AG04449 (cell line): Measurements from ENCODE around the gene RPUSD1.
"Not testable (repeated sequence)": the region's sequence is repeated elsewhere in the genome, so short reads cannot be mapped to it uniquely, and the experiment has no call there.

Experiments
- CTCF ChIA-PET: fragments of 350-600 bp; formaldehyde crosslinking; extraction: SDS; loops from one replicate; lab custom pipeline; 2021; ENCODE audit warnings: antibody characterized with exemption; lab: Yijun Ruan, JAX
- POLR2A ChIA-PET: fragments of 400-600, 350-600 bp; formaldehyde crosslinking; extraction: SDS; loops from one replicate; lab custom pipeline; 2020; ENCODE audit warnings: antibody characterized with exemption, inconsistent platforms; lab: Yijun Ruan, JAX
- DNase-seq: peaks from one replicate; pipeline ENCODE4 v3.0.0-alpha.2; 2010; ENCODE audit warnings: low read depth, low spot score
- H3K4me3 ChIP-seq: 2 replicates; pipeline ENCODE4 v1.5.1; 2011; ENCODE audit warnings: low read depth, mild to moderate bottlenecking, control low read depth, low read length
- TF ChIP-seq, protein P1 (sequence below): IDR thresholded peaks from one replicate; pipeline ENCODE4 v1.5.1; 2011; ENCODE audit warnings: mild to moderate bottlenecking, moderate library complexity, low read length, control low read depth, inconsistent platforms; ENCODE audit not compliant: insufficient read depth; ENCODE audit errors: missing control alignments

RPUSD1 gene

DNA sequence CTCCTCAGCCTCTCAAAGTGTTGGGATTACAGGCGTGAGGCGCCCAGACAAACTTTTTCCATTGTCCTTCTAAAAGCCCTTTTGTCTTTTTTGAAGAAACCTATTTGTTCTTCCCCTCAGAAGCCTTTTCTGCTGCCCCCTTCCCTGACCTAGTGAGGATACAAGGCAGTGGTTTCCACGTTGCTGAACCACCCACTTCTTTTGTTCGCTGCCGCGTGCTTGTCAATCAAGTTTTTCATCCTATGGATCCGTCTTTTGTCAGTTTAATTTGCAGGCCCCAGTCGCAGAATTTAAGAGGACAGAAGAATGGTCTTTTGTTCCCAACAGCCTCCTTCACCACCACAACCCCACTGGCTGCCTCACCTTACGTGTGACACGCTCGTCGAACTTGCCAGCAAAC is 32.6 kb upstream of the RPUSD1 start:
- POLR2A ChIA-PET: no interaction called here
- no peak overlapping the region for H3K4me3 ChIP-seq
- CTCF ChIA-PET: interaction anchor here (0.6 kb wide), 1 partner anchor 291 kb away, joined by 3 read pairs; no protein-coding TSS in a partner anchor
- DNase-seq: no peak
- TF ChIP-seq, protein P1, sequence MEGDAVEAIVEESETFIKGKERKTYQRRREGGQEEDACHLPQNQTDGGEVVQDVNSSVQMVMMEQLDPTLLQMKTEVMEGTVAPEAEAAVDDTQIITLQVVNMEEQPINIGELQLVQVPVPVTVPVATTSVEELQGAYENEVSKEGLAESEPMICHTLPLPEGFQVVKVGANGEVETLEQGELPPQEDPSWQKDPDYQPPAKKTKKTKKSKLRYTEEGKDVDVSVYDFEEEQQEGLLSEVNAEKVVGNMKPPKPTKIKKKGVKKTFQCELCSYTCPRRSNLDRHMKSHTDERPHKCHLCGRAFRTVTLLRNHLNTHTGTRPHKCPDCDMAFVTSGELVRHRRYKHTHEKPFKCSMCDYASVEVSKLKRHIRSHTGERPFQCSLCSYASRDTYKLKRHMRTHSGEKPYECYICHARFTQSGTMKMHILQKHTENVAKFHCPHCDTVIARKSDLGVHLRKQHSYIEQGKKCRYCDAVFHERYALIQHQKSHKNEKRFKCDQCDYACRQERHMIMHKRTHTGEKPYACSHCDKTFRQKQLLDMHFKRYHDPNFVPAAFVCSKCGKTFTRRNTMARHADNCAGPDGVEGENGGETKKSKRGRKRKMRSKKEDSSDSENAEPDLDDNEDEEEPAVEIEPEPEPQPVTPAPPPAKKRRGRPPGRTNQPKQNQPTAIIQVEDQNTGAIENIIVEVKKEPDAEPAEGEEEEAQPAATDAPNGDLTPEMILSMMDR: no peak

DNA sequence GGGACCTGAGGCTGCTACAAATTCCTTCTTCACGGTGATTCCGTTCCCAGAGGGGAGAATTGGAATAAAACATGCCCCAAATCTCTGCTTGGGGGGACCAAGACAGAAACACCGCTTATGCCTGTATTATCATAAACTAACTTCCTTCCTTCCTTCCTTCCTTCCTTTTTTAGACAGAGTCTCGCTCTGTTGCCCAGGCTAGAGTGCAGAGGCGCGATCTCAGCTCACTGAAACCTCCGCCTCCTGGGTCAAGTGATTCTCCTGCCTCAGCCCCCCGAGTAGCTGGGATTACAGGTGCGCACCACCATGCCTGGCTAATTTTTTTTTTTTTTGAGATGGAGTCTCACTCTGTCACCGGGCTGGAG is 31.8 kb upstream of the RPUSD1 start:
- H3K4me3 ChIP-seq, DNase-seq, POLR2A ChIA-PET: not testable (repeated sequence)
- CTCF ChIA-PET: interaction anchor here (0.6 kb wide), 1 partner anchor 292 kb away, joined by 3 read pairs; no protein-coding TSS in a partner anchor

DNA sequence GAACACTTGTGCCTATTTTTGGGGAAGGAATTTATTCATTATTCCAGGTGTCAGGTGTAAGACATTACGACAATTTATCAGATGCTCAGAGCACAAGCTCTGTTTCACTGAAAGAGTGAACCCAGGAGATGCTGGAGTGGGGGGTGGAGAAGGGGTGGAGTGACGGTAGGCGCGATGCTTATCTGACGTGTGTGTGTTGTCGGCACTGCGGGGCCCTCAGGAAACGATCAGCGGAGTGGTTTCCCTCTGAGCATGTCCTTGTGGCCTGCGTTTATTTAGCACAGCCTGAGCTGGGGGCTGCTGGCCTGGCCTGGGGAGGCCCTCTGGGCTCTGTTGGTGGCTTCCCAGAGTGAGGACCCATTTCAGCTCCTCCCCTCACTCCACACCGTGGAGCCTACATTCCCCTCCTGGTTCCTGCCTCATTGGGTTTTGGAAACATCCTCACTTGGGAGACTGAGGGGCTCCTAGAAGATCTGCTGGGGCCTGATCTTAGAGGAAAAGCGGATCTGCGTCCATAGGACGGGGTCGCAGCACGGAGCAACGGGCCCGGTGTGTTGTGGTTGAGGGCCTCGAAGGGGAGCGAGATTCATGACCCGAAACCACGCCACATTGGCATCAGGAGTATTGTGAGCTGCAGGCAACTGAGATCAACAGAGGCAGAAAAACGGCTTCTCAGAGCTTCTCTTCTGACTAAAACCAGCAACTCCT is 31.3 kb upstream of the RPUSD1 start:
- no peak overlapping the region for H3K4me3 ChIP-seq
- DNase-seq: no peak
- CTCF ChIA-PET: no interaction called here
- TF ChIP-seq, protein P1: no peak
- POLR2A ChIA-PET: no interaction called here

DNA sequence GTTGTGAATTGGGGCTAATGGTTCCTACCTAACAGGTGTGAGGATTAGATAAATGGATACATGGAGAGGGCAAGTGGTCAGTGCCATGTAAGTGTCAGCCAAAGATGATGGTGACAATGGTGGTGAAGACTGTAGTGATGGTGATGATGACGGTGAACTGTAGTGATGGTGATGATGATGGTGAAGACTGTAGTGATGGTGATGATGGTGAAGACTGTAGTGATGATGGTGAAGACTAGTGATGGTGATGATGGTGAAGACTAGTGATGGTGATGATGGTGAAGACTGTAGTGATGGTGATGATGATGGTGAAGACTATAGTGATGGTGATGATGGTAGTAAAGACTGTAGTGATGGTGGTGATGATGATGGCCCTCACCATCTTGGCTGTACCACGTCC is 30.4 kb upstream of the RPUSD1 start:
- ChIA-PET POLR2A (no interaction called here), CTCF (no interaction called here)
- DNase-seq: no peak
- H3K4me3 ChIP-seq: no peak overlapping the region
- TF ChIP-seq, protein P1: no peak

DNA sequence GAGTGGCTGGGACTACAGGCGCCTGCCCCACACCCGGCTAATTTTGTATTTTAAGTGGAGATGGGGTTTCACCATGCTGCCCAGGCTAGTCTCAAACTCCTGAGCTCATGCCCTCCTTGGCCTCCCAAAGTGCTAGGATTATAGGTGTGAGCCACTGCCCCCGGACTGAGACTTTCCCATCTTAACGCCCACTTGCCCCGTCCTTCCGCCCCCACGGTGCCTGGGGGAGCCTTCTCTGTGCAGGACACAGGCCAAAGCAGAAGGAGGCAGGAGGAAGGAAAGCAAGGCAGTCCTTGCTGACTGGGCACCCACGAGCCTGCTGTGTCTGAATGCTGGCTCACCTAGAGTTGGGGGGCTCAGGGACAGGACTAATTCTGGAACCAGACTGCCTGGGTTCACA is 30.0 kb upstream of the RPUSD1 start:
- H3K4me3 ChIP-seq: no peak overlapping the region
- DNase-seq: no peak
- ChIA-PET POLR2A (no interaction called here), CTCF (no interaction called here)
- TF ChIP-seq, protein P1: no peak

DNA sequence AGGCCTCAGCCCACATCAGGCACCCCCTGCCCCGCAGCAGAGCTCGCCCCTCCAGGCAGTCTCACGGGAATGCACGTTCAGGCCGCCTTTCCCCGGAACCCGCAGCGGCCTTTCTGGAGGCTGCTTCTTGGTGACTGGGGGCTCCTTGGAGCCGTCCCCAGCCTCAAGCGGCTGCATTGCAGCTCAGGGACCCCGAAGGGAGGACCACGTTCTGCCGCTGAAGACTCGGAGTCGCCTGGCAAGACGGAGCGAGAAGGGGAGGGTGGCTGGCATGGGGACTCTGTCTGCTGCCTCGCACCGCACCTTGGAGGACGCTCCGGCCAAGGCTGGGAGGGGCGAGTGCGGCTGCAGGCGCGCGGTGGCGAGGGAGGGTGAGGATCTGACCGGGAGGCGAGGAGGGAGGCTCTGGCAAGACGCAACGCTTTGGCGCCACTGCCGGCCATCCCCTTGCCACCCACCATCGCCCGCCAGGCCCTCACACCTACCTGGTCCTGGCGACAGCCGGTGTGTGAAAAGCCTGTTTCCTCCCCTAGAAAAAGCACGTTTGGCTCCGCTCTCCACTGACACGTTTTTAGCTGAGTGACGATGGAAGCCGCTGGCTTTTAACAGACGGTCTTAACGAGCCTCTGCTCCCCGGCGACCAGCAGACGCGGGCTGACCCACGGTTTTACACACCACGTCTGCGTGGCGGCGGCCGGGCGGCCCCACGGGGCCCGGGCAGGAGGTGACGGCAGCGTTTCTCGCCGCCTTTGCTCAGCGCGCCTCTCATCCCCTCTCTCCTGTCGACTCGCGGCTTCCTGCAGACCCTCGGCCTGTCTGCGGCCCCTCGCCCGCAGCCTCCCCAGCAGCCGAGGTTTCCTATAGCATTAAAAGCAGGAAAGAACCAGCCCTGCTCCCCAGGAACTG is 29.1 kb upstream of the RPUSD1 start:
- H3K4me3 ChIP-seq: no peak overlapping the region
- DNase-seq: no peak
- POLR2A ChIA-PET: no interaction called here
- CTCF ChIA-PET: interaction anchor here (1.5 kb wide), 1 partner anchor 240 kb away, joined by 5 read pairs; no protein-coding TSS in a partner anchor
- TF ChIP-seq, protein P1: no peak
